Measurements from ENCODE around the gene CATSPERZ. TPM values are rescaled to one million over a fixed set of nuclear protein-coding genes. Genes with fewer than 3 reads are reported as not detected.
"Not testable (repeated sequence)": the region's sequence is repeated elsewhere in the genome, so short reads cannot be mapped to it uniquely, and the experiment has no call there.

The CATSPERZ gene
- total RNA-seq, 1 experiment from 2014 or later = not detected

- Histone ChIP-seq H3K4me3 (no peak overlapping the region), H3K27me3 (no peaks in the 10 kb centered on the region), H3K4me1 (no peaks in the 10 kb centered on the region), H3K9me3 (replicated peaks) (no peaks in the 10 kb centered on the region), H3K27ac (no peak overlapping the region), H3K36me3 (peaks cover 2% of the 10 kb centered on the region; the same call in 1 of the 2 replicates)
- no peak for DNase-seq
Measured at GRCh38 chr11:64314805-64315561, 14.8 kb downstream of the CATSPERZ start.

DNA sequence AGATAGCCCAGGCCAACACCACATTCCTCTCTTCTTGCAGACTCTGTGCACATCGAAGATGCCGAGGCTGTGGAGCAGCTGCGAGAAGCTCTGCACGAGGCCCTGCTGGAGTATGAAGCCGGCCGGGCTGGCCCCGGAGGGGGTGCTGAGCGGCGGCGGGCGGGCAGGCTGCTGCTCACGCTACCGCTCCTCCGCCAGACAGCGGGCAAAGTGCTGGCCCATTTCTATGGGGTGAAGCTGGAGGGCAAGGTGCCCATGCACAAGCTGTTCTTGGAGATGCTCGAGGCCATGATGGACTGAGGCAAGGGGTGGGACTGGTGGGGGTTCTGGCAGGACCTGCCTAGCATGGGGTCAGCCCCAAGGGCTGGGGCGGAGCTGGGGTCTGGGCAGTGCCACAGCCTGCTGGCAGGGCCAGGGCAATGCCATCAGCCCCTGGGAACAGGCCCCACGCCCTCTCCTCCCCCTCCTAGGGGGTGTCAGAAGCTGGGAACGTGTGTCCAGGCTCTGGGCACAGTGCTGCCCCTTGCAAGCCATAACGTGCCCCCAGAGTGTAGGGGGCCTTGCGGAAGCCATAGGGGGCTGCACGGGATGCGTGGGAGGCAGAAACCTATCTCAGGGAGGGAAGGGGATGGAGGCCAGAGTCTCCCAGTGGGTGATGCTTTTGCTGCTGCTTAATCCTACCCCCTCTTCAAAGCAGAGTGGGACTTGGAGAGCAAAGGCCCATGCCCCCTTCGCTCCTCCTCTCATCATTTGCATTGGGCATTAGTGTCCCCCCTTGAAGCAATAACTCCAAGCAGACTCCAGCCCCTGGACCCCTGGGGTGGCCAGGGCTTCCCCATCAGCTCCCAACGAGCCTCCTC is 15.7 kb downstream of the CATSPERZ start:
- not testable (repeated sequence) for H3K9me3 ChIP-seq (replicated peaks); H3K4me3 ChIP-seq; H3K27me3 ChIP-seq; H3K4me1 ChIP-seq; H3K27ac ChIP-seq; H3K36me3 ChIP-seq; DNase-seq

- Histone ChIP-seq H3K4me3 (peak overlapping the region; percentile 68), H3K27me3 (no peaks in the 10 kb centered on the region), H3K36me3 (peaks cover 2% of the 10 kb centered on the region; the same call in 1 of the 2 replicates), H3K27ac (peak overlapping the region; percentile 71), H3K9me3 (replicated peaks) (no peaks in the 10 kb centered on the region), H3K4me1 (no peaks in the 10 kb centered on the region)
- DNase-seq = no peak
Measured at GRCh38 chr11:64316672-64317324, 16.6 kb downstream of the CATSPERZ start.

- Histone ChIP-seq H3K27me3 (no peaks in the 10 kb centered on the region), H3K4me3 (peak within 1 kb of the TSS; percentile 68), H3K36me3 (peaks cover 2% of the 10 kb centered on the region; the same call in 1 of the 2 replicates), H3K27ac (peak within 1 kb of the TSS; percentile 71), H3K4me1 (no peaks in the 10 kb centered on the region), H3K9me3 (replicated peaks) (no peaks in the 10 kb centered on the region)
- DNase-seq = peak; percentile 94 to 95
Measured at GRCh38 chr11:64317325-64317960, 17.3 kb downstream of the CATSPERZ start, which contains the start of gene TRMT112. TRMT112 (minus strand) TSS chr11:64317559; CDS start chr11:64317526, 33 bp downstream.

DNA sequence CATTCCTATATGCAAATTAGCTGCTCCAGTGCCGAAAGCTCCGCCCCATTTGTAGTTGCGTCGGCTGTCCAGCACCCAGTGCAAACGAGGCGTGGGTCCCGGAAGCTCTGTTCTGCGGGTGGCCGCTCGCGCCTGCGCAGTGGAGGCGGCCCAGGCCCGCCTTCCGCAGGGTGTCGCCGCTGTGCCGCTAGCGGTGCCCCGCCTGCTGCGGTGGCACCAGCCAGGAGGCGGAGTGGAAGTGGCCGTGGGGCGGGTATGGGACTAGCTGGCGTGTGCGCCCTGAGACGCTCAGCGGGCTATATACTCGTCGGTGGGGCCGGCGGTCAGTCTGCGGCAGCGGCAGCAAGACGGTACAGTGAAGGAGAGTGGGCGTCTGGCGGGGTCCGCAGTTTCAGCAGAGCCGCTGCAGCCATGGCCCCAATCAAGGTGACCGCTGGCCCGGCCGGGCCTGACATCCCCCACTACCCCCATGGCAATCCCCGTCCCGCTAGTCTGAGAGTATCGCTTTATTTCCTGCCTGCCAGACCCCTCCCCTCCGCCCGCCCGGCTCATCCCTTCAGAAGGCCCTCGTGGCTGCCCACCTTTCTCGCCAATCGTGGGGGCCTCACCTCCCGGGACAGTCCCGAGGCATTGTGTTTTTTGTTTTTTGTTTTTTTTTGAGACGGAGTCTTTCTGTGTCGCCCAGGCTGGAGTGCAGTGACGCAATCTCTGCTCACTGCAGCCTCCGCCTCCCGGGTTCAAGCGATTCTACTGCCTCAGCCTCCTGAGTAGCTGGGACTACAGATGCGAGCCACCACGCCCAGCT is 18.0 kb downstream of the CATSPERZ start, which contains the start of gene PRDX5:
Gene PRDX5, plus strand, starts transcription at position 161 of the 805 bp plus-strand sequence. Its CDS starts 95 bp downstream, at position 256.
- H3K27me3 ChIP-seq = no peaks in the 10 kb centered on the region
- H3K36me3 ChIP-seq = peaks cover 2% of the 10 kb centered on the region; the same call in 1 of the 2 replicates
- peak within 1 kb of the TSS; percentile 68 for H3K4me3 ChIP-seq
- no peaks in the 10 kb centered on the region for H3K9me3 ChIP-seq (replicated peaks)
- peak; percentile 95 for DNase-seq
- peak within 1 kb of the TSS; percentile 71 for H3K27ac ChIP-seq
- H3K4me1 ChIP-seq = no peaks in the 10 kb centered on the region

DNA sequence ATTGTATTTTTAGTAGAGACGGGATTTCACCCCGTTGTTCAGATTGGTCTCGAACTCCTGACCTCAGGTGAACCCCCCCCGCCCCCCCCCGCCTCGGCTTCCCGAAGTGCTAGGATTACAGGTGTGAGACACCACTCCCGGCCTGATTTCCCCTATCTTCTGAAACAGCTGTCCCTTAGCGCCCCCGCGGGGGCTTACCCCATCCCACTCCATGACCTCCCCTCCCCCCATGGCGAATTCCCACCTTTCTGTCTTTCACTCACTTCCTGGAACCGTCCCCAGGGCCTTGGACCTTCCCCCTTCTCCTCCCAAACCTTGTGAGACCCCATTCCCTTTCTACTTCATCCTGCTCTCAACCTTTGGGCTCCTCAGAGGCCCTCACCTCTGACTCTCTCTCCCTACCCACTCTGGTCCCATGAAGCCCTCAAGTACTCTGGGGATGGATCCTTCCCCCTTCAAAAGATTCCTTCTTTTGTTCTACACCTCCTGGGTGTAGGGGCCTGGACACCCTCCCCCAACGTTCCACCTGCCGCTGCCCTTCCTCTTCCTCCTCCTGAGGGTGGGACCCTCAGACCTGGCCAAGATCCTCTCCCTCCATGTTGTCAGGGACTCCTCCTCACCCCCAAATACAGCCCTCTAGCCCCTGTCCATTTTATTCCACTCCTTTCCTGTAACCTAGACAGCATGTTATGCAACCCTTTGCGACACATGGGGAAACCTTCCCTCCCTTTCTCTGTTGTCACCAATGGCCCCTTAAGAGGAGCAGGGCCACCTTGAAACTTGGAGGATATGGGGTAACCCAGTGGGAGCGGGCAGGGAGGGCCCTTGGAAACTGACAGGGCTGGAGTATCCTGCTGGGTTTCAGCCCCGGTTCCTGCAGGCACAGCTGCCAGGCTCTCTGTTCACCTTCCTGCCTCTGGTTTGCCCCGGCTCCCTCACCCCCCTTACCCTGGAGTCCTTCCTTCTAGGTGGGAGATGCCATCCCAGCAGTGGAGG is 18.9 kb downstream of the CATSPERZ start:
- Histone ChIP-seq H3K27me3 (no peaks in the 10 kb centered on the region), H3K36me3 (peaks cover 2% of the 10 kb centered on the region; the same call in 1 of the 2 replicates), H3K27ac (no peak overlapping the region; the same call in 1 of the 2 replicates), H3K9me3 (replicated peaks) (no peaks in the 10 kb centered on the region), H3K4me1 (no peaks in the 10 kb centered on the region), H3K4me3 (peak overlapping the region; percentile 68)
- no peak for DNase-seq

DNA sequence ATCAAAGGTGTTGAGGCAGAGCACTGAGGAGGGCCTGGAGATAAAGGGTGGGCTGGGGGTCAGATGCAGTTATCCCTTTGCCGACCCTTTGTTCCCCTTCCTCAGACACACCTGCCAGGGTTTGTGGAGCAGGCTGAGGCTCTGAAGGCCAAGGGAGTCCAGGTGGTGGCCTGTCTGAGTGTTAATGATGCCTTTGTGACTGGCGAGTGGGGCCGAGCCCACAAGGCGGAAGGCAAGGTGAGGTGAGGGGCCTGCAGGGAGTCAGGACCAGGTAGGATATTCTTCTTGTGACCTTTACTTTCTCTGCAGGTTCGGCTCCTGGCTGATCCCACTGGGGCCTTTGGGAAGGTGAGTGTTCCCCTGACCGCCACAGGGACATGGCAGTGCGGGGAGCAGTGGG is 20.4 kb downstream of the CATSPERZ start:
- Histone ChIP-seq H3K4me1 (no peaks in the 10 kb centered on the region), H3K27ac (no peak overlapping the region), H3K4me3 (no peak overlapping the region), H3K9me3 (replicated peaks) (no peaks in the 10 kb centered on the region), H3K36me3 (no peaks in the 10 kb centered on the region), H3K27me3 (no peaks in the 10 kb centered on the region)
- DNase-seq = no peak

GRCh38 chr11:64321026-64321425 is 20.9 kb downstream of the CATSPERZ start:
- H3K4me3 ChIP-seq = no peak overlapping the region
- no peaks in the 10 kb centered on the region for H3K27me3 ChIP-seq
- no peaks in the 10 kb centered on the region for H3K36me3 ChIP-seq
- H3K27ac ChIP-seq = no peak overlapping the region
- no peaks in the 10 kb centered on the region for H3K4me1 ChIP-seq
- no peaks in the 10 kb centered on the region for H3K9me3 ChIP-seq (replicated peaks)
- DNase-seq = no peak

GRCh38 chr11:64321533-64321932 is 21.4 kb downstream of the CATSPERZ start:
- DNase-seq = no peak
- H3K27me3 ChIP-seq = no peaks in the 10 kb centered on the region
- no peaks in the 10 kb centered on the region for H3K4me1 ChIP-seq
- H3K9me3 ChIP-seq (replicated peaks) = no peaks in the 10 kb centered on the region
- no peak overlapping the region for H3K4me3 ChIP-seq
- no peak overlapping the region for H3K27ac ChIP-seq
- no peaks in the 10 kb centered on the region for H3K36me3 ChIP-seq

GRCh38 chr11:64322925-64323260 is 22.7 kb downstream of the CATSPERZ start:
- Histone ChIP-seq H3K27me3 (no peaks in the 10 kb centered on the region), H3K9me3 (replicated peaks) (no peaks in the 10 kb centered on the region), H3K4me3 (no peak overlapping the region), H3K36me3 (no peaks in the 10 kb centered on the region), H3K4me1 (no peaks in the 10 kb centered on the region), H3K27ac (no peak overlapping the region)
- no peak for DNase-seq

DNA sequence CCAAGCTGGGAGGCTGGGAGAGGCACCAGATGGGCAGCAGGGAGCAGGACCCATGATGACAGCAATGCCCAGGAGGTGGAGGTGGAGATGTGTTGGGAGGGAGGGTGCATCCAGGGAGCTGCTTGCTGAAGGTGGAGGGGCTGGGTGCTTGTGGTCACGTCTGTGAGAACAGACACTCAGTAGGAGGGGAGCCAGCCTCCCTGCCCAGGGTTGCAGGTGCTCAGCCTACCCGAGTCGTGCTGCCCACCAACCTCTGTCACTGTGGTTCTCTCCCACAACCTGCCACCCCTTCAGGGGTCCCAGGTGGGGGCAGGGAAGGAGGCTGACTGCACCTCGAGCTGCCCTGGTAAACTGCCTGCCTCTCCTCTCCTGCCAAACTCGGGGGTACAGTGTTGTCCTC is 23.2 kb downstream of the CATSPERZ start:
- Histone ChIP-seq H3K9me3 (replicated peaks) (no peaks in the 10 kb centered on the region), H3K4me3 (no peak overlapping the region), H3K27ac (no peak overlapping the region), H3K36me3 (no peaks in the 10 kb centered on the region), H3K27me3 (no peaks in the 10 kb centered on the region), H3K4me1 (no peaks in the 10 kb centered on the region)
- DNase-seq = no peak

DNA sequence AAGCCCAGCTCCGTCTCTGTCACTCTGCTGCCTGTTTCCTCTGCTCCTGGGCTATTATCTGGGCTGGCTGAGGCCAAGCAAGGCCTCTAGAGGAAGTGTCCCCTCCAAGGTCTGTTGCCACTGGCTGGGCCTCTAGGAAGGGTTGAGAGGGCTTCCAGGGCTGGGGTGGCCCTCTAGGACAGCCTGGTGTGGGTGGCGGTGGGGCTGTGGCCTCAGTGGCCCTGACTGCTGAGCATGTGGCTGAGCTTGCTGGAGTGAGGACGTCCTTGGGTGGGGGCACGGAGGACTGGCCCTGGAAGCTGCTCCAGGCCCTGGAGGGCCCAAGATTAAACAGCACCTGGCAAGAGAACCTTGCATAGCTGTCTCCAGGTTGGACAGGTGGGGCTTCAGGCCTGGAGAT is 23.8 kb downstream of the CATSPERZ start:
- H3K4me1 ChIP-seq; H3K36me3 ChIP-seq; DNase-seq; H3K9me3 ChIP-seq (replicated peaks); H3K27me3 ChIP-seq; H3K4me3 ChIP-seq; H3K27ac ChIP-seq: not testable (repeated sequence)
